Mesothelial cell of epicardium (in vitro differentiated cells): ENCODE data around the gene ZNF837. TPM values are rescaled to one million over a fixed set of nuclear protein-coding genes. Genes with fewer than 3 reads are reported as not detected.

ENCODE experiments used
- DNase-seq, 2 experiments: peaks; one replicate each; pipeline ENCODE4 v3.0.0; 2021; ENCODE audit warnings: low spot score in 2 of 2; ENCODE audit not compliant: unreplicated experiment in 2 of 2
- H3K27ac Mint-ChIP-seq: 2 replicates; pipeline ENCODE4 v1.8.0; 2021; ENCODE audit warnings: mixed read lengths
- H3K27me3 Mint-ChIP-seq: 2 replicates; pipeline ENCODE4 v1.8.0; 2021; ENCODE audit warnings: low read depth, mixed read lengths
- H3K36me3 Mint-ChIP-seq: 2 replicates; pipeline ENCODE4 v1.8.0; 2021; ENCODE audit warnings: mixed read lengths
- H3K4me1 Mint-ChIP-seq: 2 replicates; pipeline ENCODE4 v1.8.0; 2021; ENCODE audit warnings: mixed read lengths
- H3K4me3 Mint-ChIP-seq: 2 replicates; pipeline ENCODE4 v1.8.0; 2021; ENCODE audit warnings: mild to moderate bottlenecking, moderate library complexity, mixed read lengths
- H3K9me3 Mint-ChIP-seq: 2 replicates; pipeline ENCODE4 v1.8.0; 2021; ENCODE audit warnings: mixed read lengths
- CTCF ChIP-seq: fragments of 200-600 bp; sonication (generic); IDR thresholded peaks from one replicate; pipeline ENCODE4 v1.5.0; 2021; ENCODE audit warnings: antibody characterized with exemption; ENCODE audit not compliant: unreplicated experiment
- total RNA-seq: library from RNA; stranded (reverse); gene quantifications from 3 replicates; pipeline ENCODE4 v1.2.1, GENCODE V29; 2021

The ZNF837 gene
- total RNA-seq, 1 donor from 2014 or later: 3.9 TPM

GRCh38 chr19:58394821-58395219 lies 14.0 kb upstream of the ZNF837 start:
- H3K36me3 Mint-ChIP-seq: peaks cover 19% of the 10 kb centered on the region
- H3K9me3 Mint-ChIP-seq: no peaks in the 10 kb centered on the region
- H3K27me3 Mint-ChIP-seq: peaks cover 20% of the 10 kb centered on the region
- no peak for TF ChIP-seq CTCF
- no peak overlapping the region for H3K27ac Mint-ChIP-seq
- H3K4me3 Mint-ChIP-seq: no peak overlapping the region
- peaks cover 3% of the 10 kb centered on the region for H3K4me1 Mint-ChIP-seq
- no peak for DNase-seq

GRCh38 chr19:58393725-58394033 lies 12.8 kb upstream of the ZNF837 start:
- Mint-ChIP-seq H3K36me3 (peaks cover 25% of the 10 kb centered on the region), H3K27me3 (peaks cover 20% of the 10 kb centered on the region), H3K4me1 (peaks cover 9% of the 10 kb centered on the region), H3K4me3 (no peak overlapping the region), H3K27ac (no peak overlapping the region), H3K9me3 (no peaks in the 10 kb centered on the region)
- no peak for TF ChIP-seq CTCF
- DNase-seq: no peak

GRCh38 chr19:58392945-58393724 lies 12.3 kb upstream of the ZNF837 start:
- no peak for TF ChIP-seq CTCF
- Mint-ChIP-seq H3K27ac (no peak overlapping the region), H3K9me3 (no peaks in the 10 kb centered on the region), H3K4me3 (no peak overlapping the region), H3K36me3 (peaks cover 25% of the 10 kb centered on the region), H3K27me3 (peaks cover 20% of the 10 kb centered on the region), H3K4me1 (peaks cover 12% of the 10 kb centered on the region)
- DNase-seq: no peak

GRCh38 chr19:58388175-58388526 lies 7.3 kb upstream of the ZNF837 start:
- H3K27me3 Mint-ChIP-seq: no peaks in the 10 kb centered on the region
- H3K4me3 Mint-ChIP-seq: peak overlapping the region; percentile 96
- peak overlapping the region; percentile 98 for H3K27ac Mint-ChIP-seq
- H3K4me1 Mint-ChIP-seq: peaks cover 24% of the 10 kb centered on the region
- peaks cover 14% of the 10 kb centered on the region for H3K36me3 Mint-ChIP-seq
- TF ChIP-seq CTCF: no peak
- no peaks in the 10 kb centered on the region for H3K9me3 Mint-ChIP-seq
- no peak for DNase-seq

- no peak for DNase-seq
- Mint-ChIP-seq H3K27me3 (no peaks in the 10 kb centered on the region), H3K4me3 (peak overlapping the region; percentile 96), H3K27ac (peak overlapping the region; percentile 98), H3K9me3 (no peaks in the 10 kb centered on the region), H3K4me1 (peaks cover 24% of the 10 kb centered on the region), H3K36me3 (peaks cover 14% of the 10 kb centered on the region)
- TF ChIP-seq CTCF: no peak
Observed at GRCh38 chr19:58387338-58388174, 6.7 kb upstream of the ZNF837 start.
